ENCODE results near the gene NGRN.

NGRN gene

GRCh38 chr15:90320062-90320884 lies 54.8 kb downstream of the NGRN start:
- peak; percentile 82 for DNase-seq

- DNase-seq = no peak
These were observed 55.4 kb downstream of the NGRN start for GRCh38 chr15:90320885-90321278.

Data from NCI-H1092 treated with DMSO at 0.1 percent for 48 hours (cell line).